Dedifferentiated amniotic fluid mesenchymal stem cell (primary cell): ENCODE measurements around the gene IQGAP3.
"Not testable (repeated sequence)": the region's sequence is repeated elsewhere in the genome, so short reads cannot be mapped to it uniquely, and the experiment has no call there.

Source experiments
- DNase-seq: peaks from one replicate; pipeline ENCODE4 v3.0.0-alpha.2; 2016; ENCODE audit errors: extremely low spot score

IQGAP3 gene, protein sequence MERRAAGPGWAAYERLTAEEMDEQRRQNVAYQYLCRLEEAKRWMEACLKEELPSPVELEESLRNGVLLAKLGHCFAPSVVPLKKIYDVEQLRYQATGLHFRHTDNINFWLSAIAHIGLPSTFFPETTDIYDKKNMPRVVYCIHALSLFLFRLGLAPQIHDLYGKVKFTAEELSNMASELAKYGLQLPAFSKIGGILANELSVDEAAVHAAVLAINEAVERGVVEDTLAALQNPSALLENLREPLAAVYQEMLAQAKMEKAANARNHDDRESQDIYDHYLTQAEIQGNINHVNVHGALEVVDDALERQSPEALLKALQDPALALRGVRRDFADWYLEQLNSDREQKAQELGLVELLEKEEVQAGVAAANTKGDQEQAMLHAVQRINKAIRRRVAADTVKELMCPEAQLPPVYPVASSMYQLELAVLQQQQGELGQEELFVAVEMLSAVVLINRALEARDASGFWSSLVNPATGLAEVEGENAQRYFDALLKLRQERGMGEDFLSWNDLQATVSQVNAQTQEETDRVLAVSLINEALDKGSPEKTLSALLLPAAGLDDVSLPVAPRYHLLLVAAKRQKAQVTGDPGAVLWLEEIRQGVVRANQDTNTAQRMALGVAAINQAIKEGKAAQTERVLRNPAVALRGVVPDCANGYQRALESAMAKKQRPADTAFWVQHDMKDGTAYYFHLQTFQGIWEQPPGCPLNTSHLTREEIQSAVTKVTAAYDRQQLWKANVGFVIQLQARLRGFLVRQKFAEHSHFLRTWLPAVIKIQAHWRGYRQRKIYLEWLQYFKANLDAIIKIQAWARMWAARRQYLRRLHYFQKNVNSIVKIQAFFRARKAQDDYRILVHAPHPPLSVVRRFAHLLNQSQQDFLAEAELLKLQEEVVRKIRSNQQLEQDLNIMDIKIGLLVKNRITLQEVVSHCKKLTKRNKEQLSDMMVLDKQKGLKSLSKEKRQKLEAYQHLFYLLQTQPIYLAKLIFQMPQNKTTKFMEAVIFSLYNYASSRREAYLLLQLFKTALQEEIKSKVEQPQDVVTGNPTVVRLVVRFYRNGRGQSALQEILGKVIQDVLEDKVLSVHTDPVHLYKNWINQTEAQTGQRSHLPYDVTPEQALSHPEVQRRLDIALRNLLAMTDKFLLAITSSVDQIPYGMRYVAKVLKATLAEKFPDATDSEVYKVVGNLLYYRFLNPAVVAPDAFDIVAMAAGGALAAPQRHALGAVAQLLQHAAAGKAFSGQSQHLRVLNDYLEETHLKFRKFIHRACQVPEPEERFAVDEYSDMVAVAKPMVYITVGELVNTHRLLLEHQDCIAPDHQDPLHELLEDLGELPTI (N-terminal part only)

GRCh38 chr1:156571919-156572662, at the start of gene IQGAP3:
TSS of gene IQGAP3 (minus strand) at chr1:156572565. CDS start at chr1:156572529, 36 bp downstream.
- DNase-seq, result peak; percentile 68

GRCh38 chr1:156619582-156619955, 47.2 kb upstream of the IQGAP3 start:
- DNase-seq, result no peak

- DNase-seq, result no peak
These were observed 46.7 kb upstream of the IQGAP3 start, which contains the start of gene HAPLN2 for GRCh38 chr1:156618853-156619581. TSS of gene HAPLN2 (plus strand) at chr1:156619415. CDS start at chr1:156623491, 4,076 bp downstream.

GRCh38 chr1:156616463-156616862, 44.1 kb upstream of the IQGAP3 start:
- no peak for DNase-seq

DNA sequence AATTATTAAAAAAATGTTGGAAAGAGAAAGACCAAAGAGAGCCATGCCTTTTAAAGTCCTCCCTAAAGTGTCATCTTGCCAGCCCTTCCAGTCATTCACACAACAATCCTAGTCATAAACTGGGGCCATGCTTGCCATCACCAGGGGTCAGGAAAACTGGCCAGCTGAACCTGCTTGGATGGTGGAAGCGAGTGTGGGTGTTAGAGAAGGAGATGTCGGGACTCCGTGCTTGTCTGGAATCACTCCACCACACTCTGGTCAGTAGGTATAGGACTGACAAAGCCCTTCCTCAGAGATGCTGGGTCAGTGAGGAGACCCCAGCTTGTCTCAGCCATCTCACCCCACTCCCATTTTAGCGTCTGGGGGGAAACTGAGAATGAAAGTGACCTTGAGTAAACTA, 43.6 kb upstream of the IQGAP3 start:
- DNase-seq, result no peak

DNA sequence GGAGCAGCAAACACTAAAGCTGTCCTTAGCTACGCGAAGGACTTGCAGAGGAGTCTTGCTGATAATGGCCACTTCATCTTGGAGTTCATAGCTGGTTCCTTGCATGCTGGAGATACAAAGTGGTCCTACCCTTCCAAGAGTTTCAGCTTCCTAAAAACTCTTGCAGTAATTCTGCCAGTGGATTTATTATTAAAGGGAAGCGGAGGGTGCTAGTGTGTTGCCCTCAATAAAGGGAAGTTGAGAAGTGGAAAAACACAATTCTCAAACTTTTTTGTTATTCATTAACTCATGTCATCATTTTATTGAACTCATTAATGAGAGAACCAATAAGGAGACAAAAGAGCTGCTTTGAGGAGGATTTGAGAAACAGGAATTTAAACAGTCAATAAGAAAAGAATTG, 40.3 kb upstream of the IQGAP3 start:
- DNase-seq, result no peak

DNA sequence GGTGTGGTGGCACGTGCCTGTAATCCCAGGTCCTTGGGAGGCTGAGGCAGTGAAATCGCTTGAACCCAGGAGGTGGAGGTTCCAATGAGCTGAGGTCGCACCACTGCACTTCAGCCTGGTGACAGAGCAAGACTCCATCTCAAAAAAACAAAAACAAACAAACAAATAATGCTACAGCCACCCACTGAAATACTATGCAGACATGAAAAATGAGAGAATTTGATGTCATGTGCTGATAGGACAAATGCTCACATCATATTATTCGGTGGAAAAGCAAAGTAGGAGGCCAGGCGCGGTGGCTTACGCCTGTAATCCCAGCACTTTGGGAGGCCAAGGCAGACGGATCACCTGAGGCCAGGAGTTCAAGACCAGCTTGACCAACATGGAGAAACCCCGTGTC, 37.7 kb upstream of the IQGAP3 start:
- not testable (repeated sequence) for DNase-seq

- no peak for DNase-seq
These were observed 36.6 kb upstream of the IQGAP3 start for GRCh38 chr1:156608981-156609380.

DNA sequence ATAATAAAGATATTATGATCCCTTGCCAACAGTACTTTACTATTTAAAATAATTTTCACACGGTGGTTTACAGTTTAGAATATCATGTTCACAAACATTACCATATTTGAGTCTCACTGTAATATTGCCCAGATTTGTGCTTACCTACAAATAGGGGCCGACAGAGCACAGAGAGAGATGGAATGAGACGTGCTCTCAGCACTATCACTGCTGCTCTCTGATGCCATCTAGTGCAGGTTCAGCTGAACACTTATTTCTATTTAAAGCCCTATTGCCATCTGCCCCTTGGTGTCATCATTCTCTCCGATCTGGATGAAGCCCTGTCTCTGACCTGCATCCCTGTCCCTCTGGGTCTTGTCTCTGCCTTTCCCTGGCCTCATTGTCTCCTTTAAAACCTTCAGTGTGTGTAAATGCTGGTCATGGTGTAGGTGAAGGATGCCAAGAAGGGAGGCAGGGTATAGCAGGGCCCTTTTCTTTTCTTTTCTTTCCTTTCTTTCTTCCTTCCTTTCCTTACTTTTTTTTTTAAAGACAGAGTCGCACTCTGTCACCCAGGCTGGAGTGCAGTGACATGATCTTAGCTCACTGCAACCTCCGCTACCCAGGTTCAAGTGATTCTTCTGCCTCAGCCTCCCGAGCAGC, 35.8 kb upstream of the IQGAP3 start:
- DNase-seq, result peak; percentile 83

DNA sequence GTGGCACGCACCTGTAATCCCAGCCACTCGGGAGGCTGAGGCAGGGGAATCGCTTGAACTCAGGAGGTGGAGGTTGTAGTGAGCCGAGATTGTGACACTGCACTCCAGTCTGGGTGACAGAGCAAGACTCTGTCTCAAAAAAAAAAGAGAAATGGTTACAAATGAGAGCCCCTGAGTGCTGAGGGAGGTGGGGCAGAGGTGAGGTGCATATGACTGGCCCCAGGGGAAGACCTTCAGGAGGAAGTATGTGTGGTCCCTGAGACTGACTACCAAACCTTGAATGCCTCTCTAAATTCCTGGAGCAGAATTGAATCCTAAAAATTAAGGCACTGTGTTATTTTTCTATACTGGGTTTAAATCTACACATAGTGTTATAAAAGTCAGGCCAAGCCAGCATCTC, 35.0 kb upstream of the IQGAP3 start:
- DNase-seq, result not testable (repeated sequence)

DNA sequence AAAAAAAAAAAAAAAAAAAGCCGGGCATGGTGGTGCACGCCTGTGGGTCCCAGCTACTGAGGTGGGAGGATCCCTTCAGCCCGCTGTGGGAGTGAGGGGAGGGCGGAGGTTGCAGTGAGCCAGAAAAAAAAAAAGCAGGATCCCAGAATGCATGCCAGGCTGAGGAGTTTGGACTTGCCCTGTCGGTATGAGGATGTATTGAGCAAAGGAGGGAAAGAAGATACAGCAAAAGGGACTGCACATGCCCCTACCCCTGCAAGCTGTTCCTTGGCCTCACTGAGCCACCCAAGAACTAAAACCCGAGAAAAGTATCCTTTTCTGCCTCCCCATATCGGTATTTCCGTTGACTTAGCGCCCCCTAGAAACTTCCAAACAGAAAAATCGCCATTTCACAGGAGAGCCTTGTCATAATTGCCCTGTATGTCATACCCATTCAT, 30.2 kb upstream of the IQGAP3 start:
- peak; percentile 29 for DNase-seq

DNA sequence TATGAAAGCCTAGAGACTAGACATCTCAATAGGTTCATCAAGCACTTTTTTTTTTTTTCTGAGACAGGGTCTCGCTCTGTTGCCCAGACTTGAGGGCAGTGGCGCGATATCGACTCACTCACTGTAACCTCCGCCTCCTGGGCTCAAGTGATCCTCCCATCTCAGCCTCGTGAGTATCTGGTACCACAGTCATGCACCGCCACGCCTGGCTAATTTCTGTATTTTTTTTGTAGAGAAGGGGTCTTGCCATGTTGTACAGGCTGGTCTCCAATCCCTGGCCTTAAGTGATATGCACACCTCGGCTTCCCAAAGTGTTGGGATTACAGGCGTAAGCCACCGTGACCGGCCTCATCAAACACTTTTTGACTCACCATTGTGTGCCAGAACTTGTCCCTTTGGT, 29.5 kb upstream of the IQGAP3 start:
- no peak for DNase-seq

- peak; percentile 96 for DNase-seq
These were observed 28.9 kb upstream of the IQGAP3 start, which contains the start of gene GPATCH4 for GRCh38 chr1:156601122-156601830. TSS of gene GPATCH4 (minus strand) at chr1:156601479.

DNA sequence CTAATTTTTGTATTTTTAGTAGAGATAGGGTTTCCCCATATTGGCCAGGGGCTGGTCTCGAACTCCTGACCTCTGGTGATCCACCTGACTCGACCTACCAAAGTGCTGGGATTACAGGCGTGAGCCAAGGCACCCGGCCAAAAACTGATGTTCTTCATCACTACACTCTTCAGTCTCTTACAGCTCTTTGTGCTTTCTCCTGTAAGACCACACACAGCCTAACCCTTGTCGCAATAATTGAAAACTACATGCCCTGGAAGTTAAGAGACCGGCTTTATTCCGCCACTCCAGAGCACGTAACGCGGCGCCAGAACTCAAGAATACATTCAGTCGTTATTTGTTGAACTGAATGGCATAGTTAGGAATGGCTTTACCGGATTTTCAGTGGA, 28.4 kb upstream of the IQGAP3 start:
- DNase-seq, result peak; percentile 17

DNA sequence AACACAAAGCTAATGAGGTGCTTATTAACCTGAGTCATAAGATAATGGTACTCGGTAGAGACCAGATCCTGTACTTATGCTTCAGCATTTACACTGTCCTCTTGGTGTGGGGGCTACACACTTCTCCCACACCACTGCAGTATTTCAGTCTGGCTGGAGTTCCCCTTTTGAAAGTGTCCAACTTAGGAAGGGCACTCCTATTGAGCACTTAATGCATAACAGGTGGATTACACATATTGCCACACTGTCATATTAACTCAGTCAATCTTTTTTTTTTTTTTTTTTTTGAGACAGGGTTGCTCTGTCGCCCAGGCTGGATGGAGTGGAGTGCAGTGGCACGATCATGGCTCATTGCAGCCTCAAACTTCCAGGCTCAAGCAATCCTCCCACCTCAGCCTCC, 27.4 kb upstream of the IQGAP3 start:
- no peak for DNase-seq

DNA sequence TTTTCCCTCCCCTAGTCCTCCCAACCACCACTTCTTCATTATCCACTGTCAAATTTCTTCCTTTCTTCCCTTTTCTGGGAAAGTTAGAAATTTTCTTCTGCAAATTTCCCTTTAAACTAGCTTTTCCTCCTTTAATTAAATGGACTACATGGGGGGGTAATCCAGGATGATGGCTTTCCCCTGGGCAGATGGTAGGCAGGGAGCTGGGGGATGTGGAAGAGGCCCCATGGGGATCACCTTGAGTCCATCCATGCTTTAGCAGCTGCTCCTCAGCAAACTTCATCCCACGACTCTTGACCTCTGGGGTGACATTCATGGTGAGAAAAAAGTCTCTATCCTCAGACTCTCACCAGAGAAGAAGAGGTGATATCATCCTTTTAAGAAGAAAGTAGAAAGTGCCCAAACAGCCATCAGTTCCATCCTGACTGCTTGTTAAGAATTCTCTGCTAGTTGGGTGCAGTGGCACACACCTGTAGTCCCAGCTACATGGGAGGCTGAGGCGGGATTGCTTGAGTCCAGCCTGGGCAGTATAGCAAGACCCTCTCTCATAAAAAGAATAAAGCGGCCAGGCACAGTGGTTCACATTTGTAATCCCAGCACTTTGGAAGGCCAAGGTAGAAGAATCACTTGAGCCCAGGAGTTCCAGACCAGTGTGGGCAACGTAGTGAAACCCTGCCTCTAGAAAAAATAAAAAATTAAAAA, 26.5 kb upstream of the IQGAP3 start:
- no peak for DNase-seq

GRCh38 chr1:156598125-156598524, 25.8 kb upstream of the IQGAP3 start:
- DNase-seq, result no peak

- DNase-seq, result no peak
These were observed 24.1 kb upstream of the IQGAP3 start for GRCh38 chr1:156596426-156596825.
